ENCODE data around the gene TSHZ3.

GRCh38 chr19:31232180-31232579, 117.1 kb downstream of the TSHZ3 start:
- TF ChIP-seq CTCF (IDR thresholded peaks at IDR 0.05 in 2 of 3, conservative IDR thresholded peaks at IDR 0.05 in 1 of 3; ENCODE audit: borderline replicate concordance in 1 of 3, insufficient read depth in 1 of 3, low read depth in 2 of 3, low read length in 2 of 3), result no peak
- no peak for TF ChIP-seq EZH2 (IDR thresholded peaks at IDR 0.05)
- no peak for TF ChIP-seq POLR2AphosphoS5 (IDR thresholded peaks at IDR 0.05; ENCODE audit: low read depth, low read length)
- no peak for TF ChIP-seq MAX (IDR thresholded peaks at IDR 0.05)
- no peak for TF ChIP-seq ELF1 (IDR thresholded peaks at IDR 0.05; ENCODE audit: borderline replicate concordance, low read depth)
- TF ChIP-seq SRF (IDR thresholded peaks at IDR 0.05; ENCODE audit: low read depth), result no peak
- TF ChIP-seq EZH2phosphoT487 (IDR thresholded peaks at IDR 0.05; ENCODE audit: borderline replicate concordance), result no peak

Data from HCT116 (cell line).